Measurements from ENCODE around the gene TMEM168. TPM values are rescaled to one million over a fixed set of nuclear protein-coding genes. Genes with fewer than 3 reads are reported as not detected.

The TMEM168 gene
- total and polyA plus RNA-seq, 2 experiments from 2014 or later, result 16.0 to 17.3 TPM

DNA sequence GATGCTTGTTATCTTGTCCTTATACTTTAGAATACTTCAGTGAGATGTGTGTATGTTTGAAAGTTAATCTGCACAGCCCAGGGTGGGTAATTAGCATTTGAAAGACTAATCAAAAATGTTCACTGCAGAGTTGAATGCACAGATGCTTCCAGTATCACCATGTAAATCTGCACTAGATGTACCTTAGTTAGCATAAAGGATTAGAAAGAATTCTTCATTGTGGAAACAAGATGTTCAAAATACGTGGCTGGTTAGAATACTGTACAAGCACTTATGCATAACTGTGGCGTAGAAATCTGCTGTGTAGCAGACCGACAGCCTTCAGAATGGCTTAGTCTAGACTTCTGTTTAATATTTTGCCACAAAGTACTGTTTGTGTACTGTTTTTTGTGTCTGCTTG, 2.2 kb upstream of the TMEM168 start:
- Histone ChIP-seq H3K27me3 (replicated peaks; ENCODE audit: insufficient read depth) (no peaks in the 10 kb centered on the region), H3K9me2 (ENCODE audit: insufficient read depth) (no peaks in the 10 kb centered on the region), H3K9me3 (ENCODE audit: low read depth) (no peaks in the 10 kb centered on the region), H3F3A (ENCODE audit: insufficient read depth) (peaks cover 7% of the 10 kb centered on the region), H3K36me3 (ENCODE audit: low read depth) (no peaks in the 10 kb centered on the region), H3K9ac (no peak overlapping the region), H4K20me1 (ENCODE audit: insufficient read depth) (no peaks in the 10 kb centered on the region), H3K4me2 (ENCODE audit: unreplicated experiment) (no peak overlapping the region), H2AFZ (peak overlapping the region; percentile 2; the same call in 1 of the 2 replicates), H3K4me1 (ENCODE audit: insufficient read depth) (peaks cover 6% of the 10 kb centered on the region; the same call in 1 of the 2 replicates), H3K4me3 (no peak overlapping the region), H3K27ac (no peak overlapping the region), H3K79me2 (ENCODE audit: insufficient read depth) (peaks cover 22% of the 10 kb centered on the region)
- TF ChIP-seq EZH2 (IDR thresholded peaks at IDR 0.05; ENCODE audit: insufficient read depth, poor library complexity, severe bottlenecking) (no peak), EZH2phosphoT487 (IDR thresholded peaks at IDR 0.05; ENCODE audit: insufficient read depth, low read depth) (no peak)
- in situ Hi-C loops (cut with MboI), result no loop called here
- WGBS, 2 experiments (ENCODE audit: low coverage in 1 of 2, low lambda C conversion rate in 2 of 2, missing lambda C conversion rate in 2 of 2), result 83 to 87% methylated on average over 3 of the region's 3 CpGs
- DNase-seq, result no peak

DNA sequence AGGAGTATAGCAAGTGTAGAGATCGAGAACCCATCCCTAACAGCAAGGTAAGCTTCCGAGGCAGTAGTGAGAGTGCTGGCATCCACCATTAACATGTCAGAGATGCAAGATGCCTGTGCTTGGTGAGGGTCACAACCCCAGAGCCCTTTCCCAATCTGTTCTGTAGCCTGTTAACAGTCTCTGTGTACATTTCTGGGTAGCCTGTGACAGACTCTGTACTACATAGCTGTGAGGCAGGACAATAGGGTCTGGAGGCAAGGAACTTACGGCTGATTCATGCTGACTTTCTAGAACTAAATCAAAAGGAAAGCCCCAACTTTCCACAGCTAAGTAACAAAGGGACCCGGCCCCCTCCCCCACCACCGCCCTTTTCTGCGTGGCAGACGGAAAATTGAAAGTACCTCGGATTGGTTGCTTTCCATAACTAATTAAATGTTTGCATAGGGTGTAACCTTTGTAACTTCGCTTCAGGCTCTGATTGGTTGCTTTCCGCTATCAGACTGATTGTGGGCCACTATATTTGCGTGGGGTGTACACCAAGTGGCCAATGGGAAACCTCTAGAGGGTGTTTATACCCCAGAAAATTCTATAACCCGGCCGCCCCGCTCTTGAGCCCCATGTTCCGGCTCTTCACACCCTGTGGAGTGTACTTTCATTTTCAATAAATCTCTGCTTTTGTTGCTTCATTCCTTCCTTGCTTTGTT, 1.4 kb upstream of the TMEM168 start:
- Histone ChIP-seq H3K9ac (no peak overlapping the region), H3K4me2 (ENCODE audit: unreplicated experiment) (no peak overlapping the region), H3K27me3 (replicated peaks; ENCODE audit: insufficient read depth) (no peaks in the 10 kb centered on the region), H3K4me3 (no peak overlapping the region), H3K36me3 (ENCODE audit: low read depth) (no peaks in the 10 kb centered on the region), H3K9me3 (ENCODE audit: low read depth) (no peaks in the 10 kb centered on the region), H2AFZ (peak overlapping the region; percentile 99), H4K20me1 (ENCODE audit: insufficient read depth) (no peaks in the 10 kb centered on the region), H3K4me1 (ENCODE audit: insufficient read depth) (peaks cover 6% of the 10 kb centered on the region; the same call in 1 of the 2 replicates), H3K9me2 (ENCODE audit: insufficient read depth) (no peaks in the 10 kb centered on the region), H3K79me2 (ENCODE audit: insufficient read depth) (peaks cover 30% of the 10 kb centered on the region), H3F3A (ENCODE audit: insufficient read depth) (peaks cover 7% of the 10 kb centered on the region), H3K27ac (no peak overlapping the region)
- no peak for DNase-seq
- 98 to 99% methylated on average over 14 to 15 of the region's 15 CpGs for WGBS, 2 experiments (ENCODE audit: low coverage in 1 of 2, low lambda C conversion rate in 2 of 2, missing lambda C conversion rate in 2 of 2)
- in situ Hi-C loops (cut with MboI), result no loop called here
- no peak for TF ChIP-seq EZH2 (IDR thresholded peaks at IDR 0.05; ENCODE audit: insufficient read depth, poor library complexity, severe bottlenecking)
- no peak for TF ChIP-seq EZH2phosphoT487 (IDR thresholded peaks at IDR 0.05; ENCODE audit: insufficient read depth, low read depth)

DNA sequence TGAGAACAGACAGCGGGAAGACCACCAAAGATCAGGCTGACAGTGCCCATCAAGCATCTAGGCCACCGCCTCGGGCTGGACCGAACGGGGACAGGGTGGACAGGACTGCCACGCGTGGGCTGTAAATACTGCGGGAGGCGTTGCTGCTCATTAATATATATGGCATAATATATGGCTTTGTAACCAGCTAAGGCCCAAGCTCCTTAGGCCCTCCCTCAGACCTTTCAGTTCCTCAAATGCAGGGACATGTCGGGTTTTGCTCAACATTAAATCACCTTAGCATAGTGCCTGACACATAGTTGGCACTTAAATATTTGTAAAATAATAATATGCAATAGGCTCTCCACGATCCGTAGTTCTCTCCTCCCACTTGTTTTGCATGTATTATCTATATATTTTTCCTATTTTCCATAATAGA, 402 bp upstream of the TMEM168 start:
- Histone ChIP-seq H3K9me2 (ENCODE audit: insufficient read depth) (no peaks in the 10 kb centered on the region), H3K9ac (peak overlapping the region; percentile 90), H3K4me2 (ENCODE audit: unreplicated experiment) (peak overlapping the region; percentile 90), H3K4me1 (ENCODE audit: insufficient read depth) (peaks cover 6% of the 10 kb centered on the region; the same call in 1 of the 2 replicates), H3K79me2 (ENCODE audit: insufficient read depth) (peaks cover 40% of the 10 kb centered on the region), H3K27ac (peak overlapping the region; percentile 75), H3K27me3 (replicated peaks; ENCODE audit: insufficient read depth) (no peaks in the 10 kb centered on the region), H2AFZ (peak overlapping the region; percentile 99), H3K4me3 (peak overlapping the region; percentile 88), H3K36me3 (ENCODE audit: low read depth) (no peaks in the 10 kb centered on the region), H4K20me1 (ENCODE audit: insufficient read depth) (no peaks in the 10 kb centered on the region), H3F3A (ENCODE audit: insufficient read depth) (peaks cover 7% of the 10 kb centered on the region), H3K9me3 (ENCODE audit: low read depth) (no peaks in the 10 kb centered on the region)
- in situ Hi-C loops (cut with MboI), result no loop called here
- no peak for DNase-seq
- TF ChIP-seq EZH2phosphoT487 (IDR thresholded peaks at IDR 0.05; ENCODE audit: insufficient read depth, low read depth) (no peak), EZH2 (IDR thresholded peaks at IDR 0.05; ENCODE audit: insufficient read depth, poor library complexity, severe bottlenecking) (no peak)
- WGBS, 2 experiments (ENCODE audit: low coverage in 1 of 2, low lambda C conversion rate in 2 of 2, missing lambda C conversion rate in 2 of 2), result 27 to 34% methylated on average over 12 of the region's 12 CpGs

DNA sequence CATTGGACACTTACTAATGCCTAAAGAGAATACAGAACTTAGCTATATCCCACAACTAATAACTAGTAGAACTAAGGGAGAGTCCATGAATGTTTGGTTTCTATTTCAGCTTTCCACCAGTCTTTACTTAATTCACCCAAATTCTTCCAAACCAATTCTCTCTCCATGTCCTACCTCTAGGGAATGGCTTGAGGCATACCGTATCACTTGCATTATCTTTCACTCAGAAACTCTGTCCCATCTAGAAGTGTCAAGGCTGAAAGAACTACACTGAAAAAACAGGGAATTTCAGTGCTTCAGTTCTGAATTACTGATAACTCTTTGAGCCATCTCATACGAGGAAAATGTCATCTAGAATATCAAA, 758 bp downstream of the TMEM168 start:
- peaks cover 7% of the 10 kb centered on the region for H3F3A ChIP-seq (ENCODE audit: insufficient read depth)
- H3K36me3 ChIP-seq (ENCODE audit: low read depth), result no peaks in the 10 kb centered on the region
- no peaks in the 10 kb centered on the region for H3K9me2 ChIP-seq (ENCODE audit: insufficient read depth)
- 2 to 4% methylated on average over 2 of the region's 2 CpGs for WGBS, 2 experiments (ENCODE audit: low coverage in 1 of 2, low lambda C conversion rate in 2 of 2, missing lambda C conversion rate in 2 of 2)
- no peaks in the 10 kb centered on the region for H4K20me1 ChIP-seq (ENCODE audit: insufficient read depth)
- peak overlapping the region; percentile 88 for H3K4me3 ChIP-seq
- H3K27ac ChIP-seq, result peak overlapping the region; percentile 75
- peak overlapping the region; percentile 90 for H3K9ac ChIP-seq
- peaks cover 6% of the 10 kb centered on the region; the same call in 1 of the 2 replicates for H3K4me1 ChIP-seq (ENCODE audit: insufficient read depth)
- H3K4me2 ChIP-seq (ENCODE audit: unreplicated experiment), result peak overlapping the region; percentile 90
- no peak for DNase-seq
- TF ChIP-seq EZH2phosphoT487 (IDR thresholded peaks at IDR 0.05; ENCODE audit: insufficient read depth, low read depth) (no peak), EZH2 (IDR thresholded peaks at IDR 0.05; ENCODE audit: insufficient read depth, poor library complexity, severe bottlenecking) (no peak)
- in situ Hi-C loops (cut with MboI), result no loop called here
- H3K9me3 ChIP-seq (ENCODE audit: low read depth), result no peaks in the 10 kb centered on the region
- H3K27me3 ChIP-seq (replicated peaks; ENCODE audit: insufficient read depth), result no peaks in the 10 kb centered on the region
- peak overlapping the region; percentile 99 for H2AFZ ChIP-seq
- peaks cover 52% of the 10 kb centered on the region for H3K79me2 ChIP-seq (ENCODE audit: insufficient read depth)

All from GM23248 (cell line).